PC-9 (cell line): ENCODE results near the gene PRSS56. TPM values are rescaled to one million over a fixed set of nuclear protein-coding genes. Genes with fewer than 3 reads are reported as not detected.

Source experiments
- BruUV-seq: library from RNA; stranded (reverse); fragments of 400-500 nt; replicated peaks from 2 replicates; lab custom pipeline; 2021; lab: Mats Ljungman, UMichigan
- CTCF ChIA-PET: fragments of 300-600 bp; sonication (Branson Sonifier 250); formaldehyde crosslinking; loops from one replicate; lab custom pipeline; 2022; ENCODE audit warnings: antibody characterized with exemption; lab: Charles Lee
- POLR2A ChIA-PET: fragments of 300-600 bp; sonication (Branson Sonifier 250); formaldehyde crosslinking; loops from one replicate; lab custom pipeline; 2022; ENCODE audit warnings: antibody characterized with exemption; ENCODE audit not compliant: unreplicated experiment; lab: Charles Lee
- DNase-seq, 2 experiments: peaks; one replicate each; pipeline versions ENCODE4 v3.0.0 to v3.0.0-alpha.2; 2015 to 2022; ENCODE audit warnings: mixed read lengths in 1 of 2
- H2AFZ ChIP-seq: fragments of 200-600 bp; sonication (generic); 2 replicates; pipeline ENCODE4 v1.8.1; 2017; ENCODE audit warnings: antibody characterized with exemption
- H3F3A ChIP-seq: fragments of 200-600 bp; sonication (generic); 2 replicates; pipeline ENCODE4 v1.8.1; 2017; ENCODE audit warnings: antibody characterized with exemption, mild to moderate bottlenecking, low read depth; ENCODE audit not compliant: insufficient read depth
- H3K27ac ChIP-seq: fragments of 200-600 bp; sonication (generic); 2 replicates; pipeline ENCODE4 v1.6.1; 2016; ENCODE audit warnings: mixed run types
- H3K27me3 ChIP-seq: fragments of 200-600 bp; sonication (generic); 2 replicates; pipeline ENCODE4 v1.6.1; 2016; ENCODE audit warnings: low read depth, mixed run types; ENCODE audit not compliant: insufficient read depth
- H3K36me3 ChIP-seq: fragments of 200-600 bp; sonication (generic); 2 replicates; pipeline ENCODE4 v1.6.1; 2016; ENCODE audit warnings: low read depth, mixed run types
- H3K4me1 ChIP-seq: fragments of 200-600 bp; sonication (generic); replicated peaks from 2 replicates; pipeline ENCODE4 v1.6.1; 2016; ENCODE audit warnings: mixed run types; ENCODE audit not compliant: insufficient read depth
- H3K4me2 ChIP-seq: fragments of 200-600 bp; sonication (generic); 2 replicates; pipeline ENCODE4 v1.6.1; 2017; ENCODE audit warnings: mixed run types
- H3K4me3 ChIP-seq: fragments of 200-600 bp; sonication (generic); 2 replicates; pipeline ENCODE4 v1.6.1; 2016; ENCODE audit warnings: mixed run types
- H3K79me2 ChIP-seq: fragments of 200-600 bp; sonication (generic); 2 replicates; pipeline ENCODE4 v1.6.1; 2017; ENCODE audit warnings: low read depth, mixed run types
- H3K9me2 ChIP-seq: fragments of 200-600 bp; sonication (generic); 2 replicates; pipeline ENCODE4 v1.8.1; 2017; ENCODE audit warnings: mild to moderate bottlenecking; ENCODE audit not compliant: insufficient read depth
- H3K9me3 ChIP-seq: fragments of 200-600 bp; sonication (generic); 2 replicates; pipeline ENCODE4 v1.8.1; 2016; ENCODE audit warnings: low read depth; ENCODE audit not compliant: insufficient read depth
- H4K20me1 ChIP-seq: fragments of 200-600 bp; sonication (generic); 2 replicates; pipeline ENCODE4 v1.8.1; 2017; ENCODE audit not compliant: insufficient read depth
- EZH2 ChIP-seq: fragments of 200-600 bp; sonication (generic); IDR thresholded peaks from 2 replicates; pipeline ENCODE4 v1.8.0; 2017; ENCODE audit warnings: antibody characterized with exemption, low read depth
- intact Hi-C: fragments of 100-400 bp; cut with micrococcal nuclease; formaldehyde crosslinking; loops from one replicate; pipeline ENCODE4 v1.10.0; 2022; ENCODE audit not compliant: unreplicated experiment
- total RNA-seq: library from RNA; stranded (reverse); gene quantifications from 2 replicates; pipeline ENCODE4 v1.2.3, GENCODE V29; 2021
- TF ChIP-seq, protein P1 (sequence below): fragments of 200-600 bp; sonication (generic); conservative IDR thresholded peaks from 2 replicates; pipeline ENCODE4 v1.6.1; 2017; ENCODE audit warnings: mixed run types, antibody characterized with exemption, mild to moderate bottlenecking, moderate library complexity

The PRSS56 gene
- total RNA-seq, 1 experiment from 2014 or later = not detected

DNA sequence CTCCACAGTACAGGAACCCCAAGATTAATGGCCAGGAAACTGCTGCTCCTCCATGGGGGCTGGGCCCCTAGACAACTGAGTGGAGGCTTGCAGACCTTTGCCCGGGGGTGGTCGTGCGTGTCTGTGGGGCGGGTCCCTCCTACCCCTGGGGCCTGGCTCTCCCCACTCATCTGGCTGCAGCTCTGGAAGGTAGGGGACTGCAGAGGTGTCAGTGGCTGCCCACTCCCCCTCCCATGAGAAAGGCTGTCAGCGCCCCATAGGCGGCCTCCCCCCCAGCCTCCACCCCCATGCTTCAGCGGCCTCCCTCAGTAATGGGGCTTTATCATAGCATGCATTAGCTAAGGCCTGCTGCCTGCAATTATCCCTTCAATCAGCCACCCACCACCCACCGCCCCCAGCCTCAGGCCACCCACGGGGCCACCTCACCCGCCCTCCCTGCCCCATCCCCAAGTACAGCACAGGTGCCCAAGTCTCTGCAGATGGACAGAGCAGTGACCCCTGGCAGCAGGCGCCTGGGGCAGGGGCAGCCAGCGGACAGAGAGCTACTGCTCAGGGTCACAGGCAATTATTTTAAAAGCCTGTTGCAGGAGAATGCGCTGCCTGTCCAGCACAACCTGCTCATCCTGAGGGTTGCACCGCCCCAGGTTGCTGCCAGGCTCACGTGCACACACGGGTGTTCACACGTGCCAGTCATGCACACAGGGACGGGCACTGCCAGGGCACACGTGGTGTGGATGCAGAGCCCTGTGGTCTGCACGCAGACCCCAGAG is 23.5 kb upstream of the PRSS56 start:
- Histone ChIP-seq H3F3A (no peaks in the 10 kb centered on the region), H3K9me3 (no peaks in the 10 kb centered on the region), H3K79me2 (no peaks in the 10 kb centered on the region), H3K4me1 (no peaks in the 10 kb centered on the region), H3K27ac (no peak overlapping the region), H3K4me3 (no peak overlapping the region), H3K36me3 (no peaks in the 10 kb centered on the region), H3K27me3 (peaks cover 26% of the 10 kb centered on the region), H2AFZ (no peak overlapping the region), H4K20me1 (no peaks in the 10 kb centered on the region), H3K4me2 (no peak overlapping the region), H3K9me2 (no peaks in the 10 kb centered on the region)
- DNase-seq = no peak
- no peak for TF ChIP-seq EZH2
- ChIA-PET CTCF (no interaction called here), POLR2A (no interaction called here)
- intact Hi-C loops = no loop called here
- no TSS peak for BruUV-seq

DNA sequence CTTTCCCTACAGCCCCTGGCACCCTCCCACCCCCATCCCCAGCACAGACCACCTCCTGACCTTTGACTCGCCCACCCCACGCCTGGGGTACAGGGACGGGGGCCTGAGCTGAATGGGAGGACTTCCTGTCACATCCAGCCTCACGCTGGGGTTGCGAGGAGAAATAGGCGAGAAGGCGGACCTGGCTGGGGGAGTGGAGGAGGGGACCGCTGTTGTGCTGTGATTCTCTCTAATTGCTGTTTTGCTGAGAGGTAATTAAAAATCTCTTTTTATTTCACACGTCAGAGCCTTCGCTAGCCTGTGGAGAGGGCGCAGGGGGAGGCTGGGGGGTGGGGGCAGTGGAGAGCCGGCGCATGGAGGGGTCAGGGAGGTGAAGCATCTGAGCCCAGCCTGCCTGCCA is 22.8 kb upstream of the PRSS56 start:
- intact Hi-C loops = no loop called here
- no peak overlapping the region for H3K4me3 ChIP-seq
- DNase-seq = no peak
- H3K27me3 ChIP-seq = peaks cover 27% of the 10 kb centered on the region
- no peak overlapping the region for H3K4me2 ChIP-seq
- H3K4me1 ChIP-seq = no peaks in the 10 kb centered on the region
- no peaks in the 10 kb centered on the region for H3K9me3 ChIP-seq
- POLR2A ChIA-PET = no interaction called here
- no peaks in the 10 kb centered on the region for H3F3A ChIP-seq
- no peaks in the 10 kb centered on the region for H4K20me1 ChIP-seq
- no peaks in the 10 kb centered on the region for H3K9me2 ChIP-seq
- CTCF ChIA-PET = interaction anchor here (0.6 kb wide), 1 partner anchor 597 kb away, joined by 3 read pairs; no protein-coding TSS in a partner anchor
- no peak overlapping the region for H2AFZ ChIP-seq
- no TSS peak for BruUV-seq
- H3K79me2 ChIP-seq = no peaks in the 10 kb centered on the region
- H3K36me3 ChIP-seq = no peaks in the 10 kb centered on the region
- H3K27ac ChIP-seq = no peak overlapping the region
- TF ChIP-seq, protein P1, sequence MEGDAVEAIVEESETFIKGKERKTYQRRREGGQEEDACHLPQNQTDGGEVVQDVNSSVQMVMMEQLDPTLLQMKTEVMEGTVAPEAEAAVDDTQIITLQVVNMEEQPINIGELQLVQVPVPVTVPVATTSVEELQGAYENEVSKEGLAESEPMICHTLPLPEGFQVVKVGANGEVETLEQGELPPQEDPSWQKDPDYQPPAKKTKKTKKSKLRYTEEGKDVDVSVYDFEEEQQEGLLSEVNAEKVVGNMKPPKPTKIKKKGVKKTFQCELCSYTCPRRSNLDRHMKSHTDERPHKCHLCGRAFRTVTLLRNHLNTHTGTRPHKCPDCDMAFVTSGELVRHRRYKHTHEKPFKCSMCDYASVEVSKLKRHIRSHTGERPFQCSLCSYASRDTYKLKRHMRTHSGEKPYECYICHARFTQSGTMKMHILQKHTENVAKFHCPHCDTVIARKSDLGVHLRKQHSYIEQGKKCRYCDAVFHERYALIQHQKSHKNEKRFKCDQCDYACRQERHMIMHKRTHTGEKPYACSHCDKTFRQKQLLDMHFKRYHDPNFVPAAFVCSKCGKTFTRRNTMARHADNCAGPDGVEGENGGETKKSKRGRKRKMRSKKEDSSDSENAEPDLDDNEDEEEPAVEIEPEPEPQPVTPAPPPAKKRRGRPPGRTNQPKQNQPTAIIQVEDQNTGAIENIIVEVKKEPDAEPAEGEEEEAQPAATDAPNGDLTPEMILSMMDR = no peak
- no peak for TF ChIP-seq EZH2

DNA sequence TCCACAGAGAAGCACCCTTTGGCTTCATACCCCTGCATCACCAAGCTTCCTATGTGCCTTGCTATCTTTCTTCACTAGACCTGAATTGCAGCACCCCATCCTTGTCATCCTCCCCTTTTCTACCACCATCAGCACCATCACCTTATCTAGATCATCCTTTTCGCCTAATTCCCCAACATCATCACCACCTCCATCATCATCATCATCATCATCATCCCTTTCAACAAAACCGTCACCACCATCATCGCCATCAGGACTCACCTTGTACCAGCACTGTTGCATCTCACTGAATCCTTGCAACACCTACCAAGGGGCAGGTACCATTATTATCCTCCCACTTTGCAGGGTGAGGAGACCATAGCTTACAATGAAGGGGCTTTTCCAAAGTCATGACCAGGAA is 21.7 kb upstream of the PRSS56 start:
- no peak for DNase-seq
- Histone ChIP-seq H3K27me3 (peaks cover 35% of the 10 kb centered on the region), H3K4me1 (no peaks in the 10 kb centered on the region), H4K20me1 (no peaks in the 10 kb centered on the region), H3K4me3 (no peak overlapping the region), H3K9me3 (no peaks in the 10 kb centered on the region), H3F3A (no peaks in the 10 kb centered on the region), H3K36me3 (no peaks in the 10 kb centered on the region), H3K79me2 (no peaks in the 10 kb centered on the region), H3K9me2 (no peaks in the 10 kb centered on the region), H3K4me2 (no peak overlapping the region), H3K27ac (no peak overlapping the region), H2AFZ (no peak overlapping the region)
- POLR2A ChIA-PET = interaction anchor here (0.6 kb wide), 1 partner anchor 32 kb away, joined by 6 read pairs; no protein-coding TSS in a partner anchor
- no peak for TF ChIP-seq EZH2
- TF ChIP-seq, protein P1 = no peak
- CTCF ChIA-PET = no interaction called here
- intact Hi-C loops = no loop called here
- BruUV-seq = no TSS peak
